GM21786 (cell line): ENCODE results near the gene CCDC158.
"Not testable (repeated sequence)": the region's sequence is repeated elsewhere in the genome, so short reads cannot be mapped to it uniquely, and the experiment has no call there.

Source experiments
- ATAC-seq: cut with Tn5 transposase; IDR thresholded peaks from one replicate; pipeline ENCODE4 v1.9.1; 2021; ENCODE audit not compliant: unreplicated experiment

Gene CCDC158

GRCh38 chr4:76430519-76431388 is 9.8 kb upstream of the CCDC158 start:
- no peak for ATAC-seq

- no peak for ATAC-seq
These were observed 8.7 kb upstream of the CCDC158 start for GRCh38 chr4:76429636-76430035.

- ATAC-seq = no peak
These were observed 5.3 kb upstream of the CCDC158 start for GRCh38 chr4:76426272-76426671.

GRCh38 chr4:76423159-76423558 is 2.2 kb upstream of the CCDC158 start:
- not testable (repeated sequence) for ATAC-seq

GRCh38 chr4:76420188-76420761 is 666 bp downstream of the CCDC158 start:
- no peak for ATAC-seq

- ATAC-seq = no peak
These were observed 10.3 kb downstream of the CCDC158 start for GRCh38 chr4:76410636-76411035.

GRCh38 chr4:76407440-76408119 is 13.4 kb downstream of the CCDC158 start:
- ATAC-seq = no peak

- ATAC-seq = no peak
These were observed 14.9 kb downstream of the CCDC158 start for GRCh38 chr4:76406081-76406480.

- ATAC-seq = no peak
These were observed 19.3 kb downstream of the CCDC158 start for GRCh38 chr4:76401654-76402053.

GRCh38 chr4:76388160-76388908 is 32.6 kb downstream of the CCDC158 start:
- no peak for ATAC-seq

- ATAC-seq = no peak
These were observed 34.2 kb downstream of the CCDC158 start for GRCh38 chr4:76386566-76387305.

GRCh38 chr4:76385974-76386373 is 35.0 kb downstream of the CCDC158 start:
- no peak for ATAC-seq

GRCh38 chr4:76384052-76384451 is 36.9 kb downstream of the CCDC158 start:
- no peak for ATAC-seq

GRCh38 chr4:76383001-76383400 is 37.9 kb downstream of the CCDC158 start:
- no peak for ATAC-seq

GRCh38 chr4:76381986-76382385 is 39.0 kb downstream of the CCDC158 start:
- no peak for ATAC-seq

GRCh38 chr4:76380561-76380960 is 40.4 kb downstream of the CCDC158 start:
- no peak for ATAC-seq

GRCh38 chr4:76377911-76378310 is 43.0 kb downstream of the CCDC158 start:
- ATAC-seq = no peak

GRCh38 chr4:76377481-76377901 is 43.5 kb downstream of the CCDC158 start:
- no peak for ATAC-seq

GRCh38 chr4:76376534-76376933 is 44.4 kb downstream of the CCDC158 start:
- ATAC-seq = no peak

- no peak for ATAC-seq
These were observed 45.2 kb downstream of the CCDC158 start for GRCh38 chr4:76375703-76376102.

- ATAC-seq = no peak
These were observed 46.1 kb downstream of the CCDC158 start for GRCh38 chr4:76374798-76375197.
